ENCODE results near the gene ST6GAL2. TPM values are rescaled to one million over a fixed set of nuclear protein-coding genes. Genes with fewer than 3 reads are reported as not detected.

ST6GAL2 gene
- total and polyA plus RNA-seq, 2 of the 8 experiments (the other 6 are each of a cell fraction or from before 2014, with no cell fraction given), result 2.7 to 17.5 TPM

DNA sequence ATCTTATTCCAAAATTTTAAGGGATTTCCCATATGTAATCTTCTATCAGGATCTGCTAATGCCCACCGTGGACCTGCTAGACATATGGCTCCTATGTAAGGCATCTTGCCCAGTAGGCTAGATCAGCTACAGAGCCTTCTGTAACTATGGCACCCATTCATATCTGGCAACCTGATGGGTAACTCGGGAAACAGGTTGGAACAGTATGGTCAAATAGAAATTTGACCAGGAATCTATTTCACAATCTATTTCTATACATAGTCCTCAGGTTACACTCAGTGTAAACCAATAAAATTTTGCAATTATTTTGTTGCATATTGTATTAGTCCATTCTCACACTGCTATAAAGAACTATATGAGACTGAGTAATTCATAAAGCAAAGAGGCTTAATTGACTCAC is 93.3 kb downstream of the ST6GAL2 start:
- H3K9me3 ChIP-seq (ENCODE audit: insufficient read depth in 2 of 2, low read depth in 1 of 2, low read length in 1 of 2), result peaks cover 11 to 12% of the 10 kb centered on the region in 2 experiments
- no peak overlapping the region for H2BK120ac ChIP-seq (replicated peaks; ENCODE audit: low read depth, low read length)
- 97% methylated on average over 2 of the region's 2 CpGs; no CpG with 5 or more reads in 1 of the 2 experiments for WGBS, 2 experiments (ENCODE audit: extremely low coverage in 1 of 2, insufficient coverage in 1 of 2, insufficient read length in 1 of 2, insufficient replicate concordance in 2 of 2, low coverage in 1 of 2, low lambda C conversion rate in 2 of 2, missing lambda C conversion rate in 1 of 2)
- H4K5ac ChIP-seq (ENCODE audit: insufficient read length, low read depth, low read length), result no peak overlapping the region
- no peak overlapping the region for H4K8ac ChIP-seq (ENCODE audit: extremely low read depth, insufficient read depth, low read length)
- ChIA-PET CTCF (ENCODE audit: partially characterized antibody) (no interaction called here), POLR2A (ENCODE audit: partially characterized antibody) (interaction anchor here (1.4 kb wide), 1 partner anchor 8 kb away, joined by 3 read pairs; no protein-coding TSS in a partner anchor)
- no peak overlapping the region for H3K4me3 ChIP-seq (ENCODE audit: extremely low read depth in 1 of 4, insufficient read depth in 2 of 4, low read depth in 3 of 4, low read length in 4 of 4)
- H3K18ac ChIP-seq (ENCODE audit: extremely low read depth, low read length), result no peak overlapping the region
- no peak overlapping the region for H3K27ac ChIP-seq (ENCODE audit: low read depth, low read length)
- no peak for TF ChIP-seq TEAD4 (IDR thresholded peaks at IDR 0.05; ENCODE audit: low read depth, low read length)
- no peak for TF ChIP-seq RBBP5 (IDR thresholded peaks at IDR 0.05; ENCODE audit: borderline replicate concordance, low read depth, low read length)
- no peak for TF ChIP-seq CHD1 (IDR thresholded peaks at IDR 0.05; ENCODE audit: low read depth, low read length)
- TF ChIP-seq TBP (IDR thresholded peaks at IDR 0.05; ENCODE audit: low read depth, low read length), result no peak
- TF ChIP-seq EZH2 (IDR thresholded peaks at IDR 0.05; ENCODE audit: low read depth, low read length, severe bottlenecking), result no peak
- no peak for TF ChIP-seq NRF1 (IDR thresholded peaks at IDR 0.05; ENCODE audit: low read depth, low read length)
- H4K91ac ChIP-seq (replicated peaks; ENCODE audit: insufficient read length, low read length), result no peak overlapping the region
- DNase-seq (ENCODE audit: low read depth in 1 of 2, low spot score in 2 of 2), result no peak
- H2AFZ ChIP-seq (ENCODE audit: low read length), result no peak overlapping the region
- no peaks in the 10 kb centered on the region for H3K27me3 ChIP-seq (replicated peaks in 1 of 4; ENCODE audit: control insufficient read depth in 3 of 4, extremely low read depth in 1 of 4, insufficient read depth in 3 of 4, low read length in 3 of 4)
- no peaks in the 10 kb centered on the region for H3K23me2 ChIP-seq (ENCODE audit: low read depth, low read length)
- no peaks in the 10 kb centered on the region; a peak in 1 of 8 replicates for H3K36me3 ChIP-seq (ENCODE audit: control insufficient read depth in 2 of 4, insufficient read depth in 4 of 4, low read length in 3 of 4)
- no peaks in the 10 kb centered on the region for H3K4me1 ChIP-seq (replicated peaks in 1 of 4; ENCODE audit: control insufficient read depth in 3 of 4, insufficient read depth in 4 of 4, low read length in 3 of 4)
- H3K23ac ChIP-seq (ENCODE audit: insufficient read length), result no peak overlapping the region
- no peak overlapping the region for H3K4ac ChIP-seq (replicated peaks; ENCODE audit: insufficient read length, low read depth, low read length)
- no peaks in the 10 kb centered on the region for H3K79me2 ChIP-seq (ENCODE audit: control insufficient read depth in 1 of 2, insufficient read depth in 2 of 2, low read length in 2 of 2)
- H2AK5ac ChIP-seq (ENCODE audit: low read depth, low read length), result no peak overlapping the region
- no peak overlapping the region for H3K4me2 ChIP-seq (ENCODE audit: insufficient read depth in 1 of 2, low read depth in 2 of 2, low read length in 2 of 2)
- H3K14ac ChIP-seq (ENCODE audit: insufficient read length), result no peak overlapping the region
- no peaks in the 10 kb centered on the region for H3K79me1 ChIP-seq (ENCODE audit: low read depth, low read length)
- no peak overlapping the region for H2BK5ac ChIP-seq (ENCODE audit: low read depth, low read length)
- H2BK20ac ChIP-seq (ENCODE audit: low read length), result no peak overlapping the region
- no peaks in the 10 kb centered on the region for H4K20me1 ChIP-seq (replicated peaks in 1 of 2; ENCODE audit: control insufficient read depth in 1 of 2, insufficient read depth in 2 of 2, low read length in 2 of 2)
- H2BK15ac ChIP-seq (ENCODE audit: low read length), result no peak overlapping the region
- no peak for FAIRE-seq
- H2BK12ac ChIP-seq (ENCODE audit: low read depth, low read length), result no peak overlapping the region
- no peak overlapping the region for H3K56ac ChIP-seq (replicated peaks; ENCODE audit: insufficient read length, low read depth, low read length)
- no peak overlapping the region for H3K9ac ChIP-seq (replicated peaks in 1 of 4; ENCODE audit: extremely low read depth in 1 of 4, low read depth in 3 of 4, low read length in 3 of 4)

Data from H1 (cell line).